Measurements from ENCODE around the gene GCDH. TPM values are rescaled to one million over a fixed set of nuclear protein-coding genes. Genes with fewer than 3 reads are reported as not detected.

The GCDH gene
- total RNA-seq = 23.7 and 43.4 TPM in 2 replicates

GRCh38 chr19:12890787-12891552 lies at the start of gene GCDH:
Gene GCDH (plus strand): TSS chr19:12891160. CDS start chr19:12891305, 145 bp downstream.

GRCh38 chr19:12881172-12881808 lies 9.7 kb upstream of the GCDH start, which contains the start of gene DNASE2:
Gene DNASE2 (minus strand): TSS chr19:12881449. CDS start chr19:12881375, 74 bp downstream.

GRCh38 chr19:12886969-12887747 lies 3.8 kb upstream of the GCDH start, which contains the start of gene KLF1:
Gene KLF1 (minus strand): TSS chr19:12887201. CDS start chr19:12887140, 61 bp downstream.

GRCh38 chr19:12933287-12934072 lies 42.5 kb downstream of the GCDH start, which contains the start of gene FARSA:
Gene FARSA (minus strand): TSS chr19:12933711. CDS start chr19:12933696, 15 bp downstream.

GRCh38 chr19:12937927-12938778 lies 47.2 kb downstream of the GCDH start, which contains the start of gene CALR:
Gene CALR (plus strand): TSS chr19:12938609. CDS start chr19:12938680, 71 bp downstream.

GRCh38 chr19:12945479-12946091 lies 54.6 kb downstream of the GCDH start, which contains the start of gene RAD23A:
Gene RAD23A (plus strand): TSS chr19:12945862. CDS start chr19:12945949, 87 bp downstream.

Other genes with a start within 250 kb of the GCDH start
- gene MAN2B1, start 224.4 kb upstream of the GCDH start, total RNA-seq = 41.3 and 47.9 TPM in 2 replicates
- gene WDR83, start 224.4 kb upstream of the GCDH start, total RNA-seq = 10.2 and 10.7 TPM in 2 replicates
- gene DHPS, start 209.3 kb upstream of the GCDH start, total RNA-seq = 43.8 and 51.4 TPM in 2 replicates
- not detected in 2 replicates for gene GNG14, start 203.2 kb upstream of the GCDH start, total RNA-seq
- gene FBXW9, start 194.5 kb upstream of the GCDH start, total RNA-seq = 4.6 and 4.8 TPM in 2 replicates
- gene TNPO2, start 167.2 kb upstream of the GCDH start, total RNA-seq = 35.6 and 65.1 TPM in 2 replicates
- gene TRIR, start 156.5 kb upstream of the GCDH start, total RNA-seq = 82.2 and 89.1 TPM in 2 replicates
- gene GET3, start 153.7 kb upstream of the GCDH start, total RNA-seq = 51.1 and 61.2 TPM in 2 replicates
- not detected in 2 replicates for gene BEST2, start 139.4 kb upstream of the GCDH start, total RNA-seq
- 12.5 and 19.4 TPM in 2 replicates for gene HOOK2, start 115.6 kb upstream of the GCDH start, total RNA-seq
- gene JUNB, start 99.7 kb upstream of the GCDH start, total RNA-seq = 60.2 and 68.0 TPM in 2 replicates
- gene PRDX2, start 89.4 kb upstream of the GCDH start, total RNA-seq = 184 and 256 TPM in 2 replicates
- gene THSD8, start 89.1 kb upstream of the GCDH start, total RNA-seq = not detected in 2 replicates
- 7.1 and 23.5 TPM in 2 replicates for gene RNASEH2A, start 84.6 kb upstream of the GCDH start, total RNA-seq
- not detected in 2 replicates for gene RTBDN, start 56.6 kb upstream of the GCDH start, total RNA-seq
- gene MAST1, start 52.6 kb upstream of the GCDH start, total RNA-seq = 0.28 TPM in 1 of 2 replicates, not detected in the other
- 22.2 and 48.1 TPM in 2 replicates for gene DNASE2, start 9.7 kb upstream of the GCDH start, total RNA-seq
- not detected in 2 replicates for gene KLF1, start 4.0 kb upstream of the GCDH start, total RNA-seq
- not detected in 2 replicates for gene SYCE2, start 28.1 kb downstream of the GCDH start, total RNA-seq
- gene FARSA, start 42.6 kb downstream of the GCDH start, total RNA-seq = 52.6 and 95.9 TPM in 2 replicates
- 1,991 and 2,815 TPM in 2 replicates for gene CALR, start 47.4 kb downstream of the GCDH start, total RNA-seq
- 52.6 and 88.1 TPM in 2 replicates for gene RAD23A, start 54.7 kb downstream of the GCDH start, total RNA-seq
- 12.6 and 13.4 TPM in 2 replicates for gene GADD45GIP1, start 66.1 kb downstream of the GCDH start, total RNA-seq
- not detected in 2 replicates for gene DAND5, start 78.4 kb downstream of the GCDH start, total RNA-seq
- 29.7 and 62.5 TPM in 2 replicates for gene NFIX, start 104.3 kb downstream of the GCDH start, total RNA-seq
- 3.8 and 5.0 TPM in 2 replicates for gene LYL1, start 211.7 kb downstream of the GCDH start, total RNA-seq
- 27.9 and 48.8 TPM in 2 replicates for gene TRMT1, start 225.6 kb downstream of the GCDH start, total RNA-seq
- 40.1 and 147 TPM in 2 replicates for gene NACC1, start 227.1 kb downstream of the GCDH start, total RNA-seq